Activated CD8-positive, alpha-beta memory T cell treated with anti-CD3 and anti-CD28 coated beads, Interleukin-2, amount 50 U/mL, for 24 hours (primary cell): ENCODE data around the gene B3GALT5.

Experiments used
- DNase-seq: peaks from one replicate; pipeline ENCODE4 v3.0.0-alpha.2; 2020; ENCODE audit errors: extremely low read depth

B3GALT5 gene

DNA sequence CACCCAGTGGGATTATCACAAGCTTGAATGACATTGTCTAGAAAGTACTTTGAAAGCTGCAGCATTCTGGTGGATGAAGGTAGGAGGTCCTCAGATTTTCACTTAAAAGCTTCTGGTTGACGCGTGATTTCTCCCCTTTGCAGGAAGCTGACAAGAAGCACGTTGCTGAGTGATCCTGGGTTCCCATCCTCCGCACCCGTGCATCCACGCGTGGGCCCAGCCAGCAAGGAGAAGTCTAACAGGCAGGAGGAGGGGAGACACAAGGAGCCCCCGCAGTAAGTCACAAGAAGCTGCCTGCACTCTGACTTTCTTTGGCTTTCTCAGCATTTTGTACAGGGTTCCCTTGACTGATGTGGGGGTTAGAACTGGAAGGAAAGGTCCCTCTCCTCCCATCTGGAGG is 7.8 kb upstream of the B3GALT5 start:
- DNase-seq = no peak

DNA sequence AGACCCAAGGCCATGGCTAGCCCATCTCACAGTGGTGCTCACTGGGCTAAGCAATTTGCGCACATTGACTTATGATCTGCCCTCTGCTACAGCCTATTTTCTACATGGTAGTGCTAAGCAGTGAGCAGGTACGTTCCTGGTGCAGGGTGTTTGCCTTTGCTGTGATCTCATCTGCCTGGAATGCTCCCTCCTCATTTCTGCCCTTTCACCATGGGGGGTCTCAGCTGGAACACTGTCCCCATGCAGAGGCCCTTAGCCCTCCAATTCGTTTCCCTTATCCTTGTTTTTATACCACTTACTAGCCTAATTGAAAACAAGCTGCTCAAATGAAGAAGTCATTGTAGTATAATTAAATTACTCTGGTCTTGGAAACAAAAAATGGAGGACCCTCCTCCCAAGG is 2.0 kb upstream of the B3GALT5 start:
- no peak for DNase-seq

DNA sequence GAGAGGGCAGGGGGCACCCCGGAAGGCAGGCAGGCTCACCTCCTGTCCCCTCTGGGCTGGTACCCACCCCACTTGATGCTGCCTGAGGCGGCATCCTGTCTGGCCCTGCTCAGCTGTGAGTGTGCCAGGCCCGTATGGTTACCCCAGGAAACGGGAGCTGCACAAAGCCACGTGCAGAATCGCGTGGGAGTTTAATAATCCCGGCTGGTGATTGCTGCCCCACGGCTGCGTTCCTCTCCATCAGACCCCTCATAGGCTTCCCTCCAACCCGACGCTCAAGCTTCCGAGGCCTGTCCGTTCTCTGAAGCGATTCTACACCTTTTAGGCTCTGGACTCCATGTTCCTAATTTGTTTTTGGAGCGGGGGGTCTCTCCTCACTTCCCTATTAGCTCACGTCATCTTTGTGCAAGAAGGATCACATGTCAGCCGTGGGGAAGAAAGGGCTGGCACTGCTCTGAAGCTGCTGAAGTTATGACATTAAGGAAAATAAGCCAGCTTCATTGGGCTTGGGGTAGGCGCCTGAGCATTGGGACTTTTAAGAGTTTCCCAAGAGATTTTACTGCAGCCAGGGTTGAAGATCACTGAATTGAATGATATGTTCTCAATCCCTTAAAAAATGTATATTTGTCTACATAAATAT is 1.1 kb upstream of the B3GALT5 start:
- no peak for DNase-seq

DNA sequence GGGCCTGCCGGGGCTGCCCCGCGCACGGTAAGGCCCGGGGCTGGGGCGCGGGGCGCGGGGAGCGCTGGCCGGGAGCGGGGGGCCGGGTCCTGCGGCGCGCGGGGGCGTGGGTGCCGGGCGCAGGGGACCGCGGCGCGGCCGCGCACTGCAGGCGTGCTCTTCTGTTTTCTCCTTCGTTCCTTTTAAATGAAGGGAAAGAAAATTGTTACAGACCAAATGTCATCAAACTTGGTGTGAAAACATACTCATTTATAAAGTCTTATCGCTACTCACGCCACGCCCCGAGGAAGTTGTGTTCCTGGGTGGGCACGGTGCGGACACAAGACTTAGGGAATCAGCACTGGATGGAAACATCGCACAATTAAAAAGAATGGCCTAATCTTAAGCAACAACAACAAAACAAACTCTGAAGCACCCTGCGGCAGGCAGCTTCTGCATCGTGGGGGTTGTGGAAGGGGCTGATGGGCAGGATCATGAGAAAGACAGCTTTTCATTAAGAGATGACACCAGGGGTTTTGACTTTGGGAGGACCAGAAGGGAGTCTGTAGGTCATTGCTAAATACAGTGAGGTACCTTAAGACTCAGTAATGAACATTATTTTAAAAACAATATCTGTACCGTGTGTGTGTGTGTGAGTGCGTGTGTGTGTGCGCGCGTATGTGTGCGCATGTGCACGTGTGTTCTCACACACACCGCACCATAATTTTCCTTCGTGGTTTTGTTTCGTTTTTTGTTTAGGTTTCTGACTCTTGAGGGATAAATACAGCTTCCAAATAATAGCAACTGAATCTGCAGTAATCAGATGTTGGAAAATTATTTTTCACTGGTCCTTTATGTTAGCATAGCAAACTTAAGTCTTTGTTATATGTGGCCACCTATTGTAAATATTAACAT is 548 bp downstream of the B3GALT5 start:
- no peak for DNase-seq

DNA sequence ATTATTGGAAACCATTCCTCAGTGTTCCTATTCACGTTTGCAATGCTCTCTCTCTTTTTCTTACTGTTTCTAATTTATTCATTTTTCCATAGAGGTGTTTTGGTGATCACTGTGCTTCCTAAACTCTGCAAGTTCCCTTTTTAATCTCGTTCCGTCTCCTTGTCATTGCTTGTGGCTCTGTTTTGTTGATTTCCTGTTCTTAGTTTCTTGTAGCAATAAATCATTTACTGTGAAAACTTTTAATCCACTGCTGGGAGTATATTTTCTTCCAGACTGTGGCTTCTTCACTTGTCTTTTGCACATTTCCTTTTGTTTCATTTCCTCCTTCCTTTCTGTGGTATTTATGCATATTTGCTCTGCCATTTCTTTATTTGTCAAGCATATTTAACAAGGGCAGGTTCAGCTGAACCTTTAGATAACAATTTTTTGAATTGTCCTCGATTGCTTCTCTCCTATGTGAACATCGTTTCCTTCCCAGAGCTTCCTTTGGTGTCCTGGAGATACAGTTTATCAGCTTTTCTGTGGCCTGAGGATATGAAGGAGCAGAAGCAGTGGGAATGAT is 3.6 kb downstream of the B3GALT5 start:
- no peak for DNase-seq

DNA sequence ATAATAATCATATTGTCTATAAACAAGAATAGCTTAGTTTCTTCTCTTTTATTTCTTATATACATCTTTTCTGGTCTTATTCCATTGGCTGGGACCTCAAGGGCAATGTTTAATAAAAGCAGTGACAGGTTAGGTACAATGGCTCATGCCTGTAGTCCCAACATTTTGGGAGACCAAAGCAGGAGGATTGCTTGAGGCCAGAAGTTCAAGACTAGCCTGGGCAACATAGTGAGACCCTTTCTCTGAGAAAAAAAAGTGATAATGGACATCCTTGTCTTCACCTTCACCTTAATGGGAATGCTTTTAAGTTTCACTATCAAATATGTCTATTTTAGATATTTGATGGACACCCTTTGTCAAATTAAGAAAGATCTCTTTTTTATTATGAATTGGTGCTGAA is 8.1 kb downstream of the B3GALT5 start:
- DNase-seq = no peak

DNA sequence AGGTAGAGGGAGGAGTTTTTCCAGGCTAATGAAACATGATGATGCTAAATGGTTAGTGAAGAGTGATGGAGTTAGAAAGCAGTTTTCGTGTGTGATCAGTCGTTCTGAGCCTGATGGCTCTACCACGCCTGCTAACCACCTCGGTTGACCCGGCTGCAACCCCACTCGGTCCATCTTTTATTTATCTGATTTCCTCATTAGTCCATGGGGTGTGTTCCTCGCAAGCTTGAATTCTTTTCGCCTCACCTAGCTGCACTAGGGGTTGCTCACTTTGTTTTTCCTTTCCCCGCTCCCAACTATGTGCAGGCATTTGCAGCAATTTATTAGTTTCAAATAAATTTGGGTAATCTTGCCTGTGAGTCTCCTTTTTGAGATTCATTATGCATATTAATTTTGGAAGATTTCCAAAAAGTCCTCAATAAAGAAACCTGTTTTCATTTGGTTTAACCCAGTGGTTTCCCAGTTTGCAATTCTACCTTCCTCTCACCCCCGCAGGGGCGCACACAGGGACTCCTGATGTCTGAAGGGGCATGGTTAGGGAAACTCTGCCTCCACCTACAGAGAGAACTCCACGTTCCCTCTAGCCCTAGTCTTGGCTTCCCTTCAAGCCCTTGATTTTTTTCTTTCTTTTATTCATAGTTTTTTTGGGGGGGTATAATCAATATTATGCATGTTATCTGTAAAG is 12.6 kb downstream of the B3GALT5 start:
- no peak for DNase-seq

DNA sequence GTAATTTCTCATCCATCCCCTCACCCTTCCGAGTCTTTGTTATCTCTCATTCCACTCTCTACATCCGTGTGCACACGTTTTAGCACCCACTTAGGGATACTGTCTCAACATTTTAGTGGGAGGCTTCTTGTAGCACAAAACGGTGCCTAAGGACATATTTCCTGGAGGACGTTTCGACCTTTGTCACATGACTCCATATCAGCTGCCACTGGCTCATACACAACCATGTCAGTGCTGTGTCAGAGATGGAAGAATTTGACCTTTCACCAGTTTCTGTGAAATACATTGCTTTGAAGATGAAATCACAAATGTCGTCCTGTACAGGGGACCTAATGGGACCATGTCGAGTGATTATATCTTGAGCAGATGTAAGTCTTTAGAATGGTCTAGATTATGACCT is 15.6 kb downstream of the B3GALT5 start:
- DNase-seq = no peak

DNA sequence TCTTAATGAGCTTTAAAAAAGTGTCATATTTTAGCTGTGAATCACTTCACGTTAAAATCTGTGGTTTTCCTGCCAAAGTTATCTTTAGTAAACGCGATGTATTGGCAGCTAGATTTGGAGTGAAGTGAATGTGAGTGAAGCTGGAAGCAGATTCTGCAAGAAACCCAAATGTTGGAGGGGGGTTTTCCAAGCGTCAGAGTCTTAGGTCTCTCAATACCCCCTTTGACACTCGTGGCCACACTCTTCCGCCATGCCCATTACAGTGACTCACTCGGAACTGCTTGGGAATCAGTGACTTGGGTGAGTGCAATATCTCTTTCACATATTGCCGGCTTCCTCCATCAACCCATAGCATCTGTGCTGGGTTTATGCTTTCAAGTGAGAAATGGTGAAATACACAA is 17.5 kb downstream of the B3GALT5 start:
- no peak for DNase-seq

DNA sequence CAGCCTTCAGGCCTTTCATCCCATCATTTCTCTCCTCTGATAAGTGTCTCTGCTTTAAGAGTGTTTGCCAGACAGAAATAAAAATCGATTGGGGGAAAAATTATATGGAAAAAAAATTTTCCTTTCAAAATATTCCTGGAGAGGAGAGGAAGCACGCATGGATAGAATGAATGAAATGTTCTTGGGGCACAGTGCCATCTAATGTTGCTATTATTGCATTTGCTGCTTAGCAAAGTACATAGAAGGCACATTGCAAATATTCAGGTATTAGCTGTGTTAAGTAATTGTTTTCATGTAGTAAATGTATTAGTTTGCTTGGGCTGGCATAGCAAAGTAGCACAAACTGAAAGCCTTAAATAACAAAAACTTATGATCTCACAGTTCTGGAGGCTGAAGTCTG is 18.1 kb downstream of the B3GALT5 start:
- DNase-seq = no peak

DNA sequence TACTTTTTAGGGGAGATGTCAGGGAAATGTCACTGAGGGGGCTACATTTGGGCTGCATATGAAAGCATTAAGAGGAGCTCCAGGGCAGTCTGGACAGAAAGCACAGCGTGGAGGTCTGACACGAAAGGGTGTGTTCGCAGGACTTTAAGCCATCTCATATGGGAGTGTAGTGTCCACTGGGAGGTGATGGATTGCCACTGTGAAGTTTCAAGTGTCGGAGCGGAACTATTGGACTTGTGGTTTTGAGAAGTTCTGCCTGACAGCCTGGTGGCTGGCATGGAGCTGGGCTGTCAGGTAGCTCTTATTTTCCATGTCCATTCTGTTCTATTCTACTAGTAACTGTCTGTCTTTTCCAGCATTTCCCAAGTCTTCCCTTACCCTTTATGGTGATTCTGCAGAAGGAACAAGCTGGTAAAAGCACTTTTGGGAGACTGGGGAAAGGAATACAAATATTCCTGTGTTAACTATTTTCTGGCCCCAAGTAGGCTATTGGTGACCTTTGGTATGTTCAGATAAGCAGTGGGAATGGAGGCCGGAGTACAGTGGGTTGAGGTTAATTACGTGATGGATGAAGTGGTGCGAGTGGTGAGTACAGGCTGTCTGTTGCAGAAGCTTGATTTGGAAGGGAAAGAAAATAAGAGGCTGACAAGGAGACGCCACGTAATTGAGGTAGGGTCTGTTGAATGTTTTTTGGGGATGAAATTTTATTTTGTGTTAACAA is 19.3 kb downstream of the B3GALT5 start:
- no peak for DNase-seq

DNA sequence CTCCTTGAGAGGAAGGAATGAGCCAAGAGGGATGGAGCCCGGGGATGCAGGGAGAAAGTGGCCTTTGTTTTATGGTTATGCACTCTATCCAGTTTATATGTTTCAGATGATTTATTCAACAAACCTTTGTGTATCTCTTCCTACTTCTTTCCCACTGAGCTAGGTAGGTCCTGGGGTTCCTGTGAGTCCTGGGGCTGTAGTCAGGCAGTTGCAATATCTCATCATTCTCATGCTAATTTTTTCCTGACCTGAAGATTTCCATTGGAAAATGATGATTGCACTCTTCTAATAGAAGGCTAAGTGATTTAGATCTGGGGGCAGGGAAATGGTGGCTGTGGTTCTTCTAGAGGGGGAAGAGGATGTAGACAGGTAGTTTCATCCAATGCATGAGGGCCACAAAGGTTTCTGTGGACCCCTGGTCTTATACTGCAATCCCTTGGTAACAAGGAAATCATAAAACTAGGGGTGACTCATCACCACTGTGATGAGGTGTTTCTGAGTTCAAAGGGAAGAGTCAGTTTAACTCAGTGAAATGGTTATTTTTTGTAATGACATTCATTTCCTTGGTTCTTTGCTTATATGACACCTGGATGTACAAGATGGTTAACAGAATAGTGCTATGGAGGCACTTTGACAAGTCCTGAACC is 20.2 kb downstream of the B3GALT5 start:
- no peak for DNase-seq

DNA sequence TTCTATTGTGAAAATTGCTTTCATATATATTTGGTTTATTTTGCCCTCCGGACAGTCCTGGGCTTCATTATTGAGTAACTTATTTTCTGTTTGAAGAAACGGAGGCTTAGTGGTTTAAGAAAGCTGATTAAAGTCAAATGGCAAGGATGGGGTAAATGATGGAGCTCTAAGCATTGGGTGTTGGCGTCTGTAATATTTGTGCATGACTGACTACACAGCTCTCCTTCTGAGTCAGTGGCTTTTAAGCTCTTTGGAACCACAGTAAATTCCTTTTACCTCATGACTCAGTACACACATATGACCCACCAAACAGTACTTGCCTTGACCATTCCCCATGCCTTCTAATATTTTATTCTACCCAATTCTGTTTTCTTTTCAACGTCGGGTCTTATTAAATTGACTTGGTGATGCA is 21.0 kb downstream of the B3GALT5 start:
- DNase-seq = no peak

DNA sequence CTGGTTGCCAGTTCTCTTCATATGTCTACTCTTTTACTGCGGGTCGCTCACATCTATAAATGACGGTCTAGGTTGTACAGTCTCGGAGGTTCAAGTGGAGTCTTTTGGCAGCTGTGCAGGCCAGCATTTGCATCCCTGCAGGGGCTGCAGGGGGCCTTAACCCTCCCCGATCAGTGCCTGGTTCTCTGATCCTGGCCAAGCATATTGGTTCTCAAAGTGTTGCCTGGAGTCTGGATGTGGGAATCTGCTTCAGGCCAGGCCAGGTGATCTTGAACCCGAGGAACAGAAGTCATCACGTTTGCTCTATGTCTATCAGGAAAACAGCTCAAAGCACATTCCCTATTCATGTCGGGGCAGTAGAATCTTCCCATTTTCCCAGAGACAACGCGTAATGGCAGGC is 21.8 kb downstream of the B3GALT5 start:
- no peak for DNase-seq

DNA sequence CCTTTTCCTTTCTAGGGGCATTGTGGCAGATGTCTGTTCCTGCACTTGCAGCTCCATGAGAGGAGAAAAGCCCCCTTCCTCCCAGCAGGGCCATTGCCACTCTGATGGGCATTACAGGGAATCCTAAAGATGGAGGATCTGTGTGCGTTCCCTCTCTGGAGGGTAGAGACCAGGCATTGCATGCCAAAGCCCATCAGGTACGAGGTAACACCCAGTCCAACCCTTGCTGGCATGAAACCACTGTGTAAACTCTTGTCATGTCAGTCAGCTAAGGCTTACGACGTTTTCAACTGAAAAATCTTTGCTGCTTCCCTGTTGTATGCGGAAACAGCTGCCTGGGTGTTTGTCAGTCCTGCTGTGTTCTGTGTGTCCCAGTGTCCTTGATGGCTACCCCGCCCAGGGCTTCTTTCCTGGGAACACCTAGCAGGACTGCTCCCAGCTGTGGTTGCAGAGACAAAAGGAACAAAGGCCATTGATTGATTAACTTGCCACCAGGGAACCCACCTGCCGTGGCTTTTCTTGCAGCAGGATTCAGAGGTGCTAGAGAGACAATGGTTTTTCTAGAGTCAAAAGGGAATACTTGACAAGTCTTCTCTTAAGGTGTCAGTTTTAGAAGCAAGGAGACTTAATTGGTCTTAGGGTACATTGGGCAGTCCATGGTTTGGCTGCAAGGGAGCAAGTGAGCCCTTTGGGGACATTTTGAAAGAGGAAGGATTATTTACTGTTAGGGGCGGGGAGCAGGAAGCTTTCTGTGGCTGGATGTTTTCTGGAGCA is 24.6 kb downstream of the B3GALT5 start:
- DNase-seq = no peak

DNA sequence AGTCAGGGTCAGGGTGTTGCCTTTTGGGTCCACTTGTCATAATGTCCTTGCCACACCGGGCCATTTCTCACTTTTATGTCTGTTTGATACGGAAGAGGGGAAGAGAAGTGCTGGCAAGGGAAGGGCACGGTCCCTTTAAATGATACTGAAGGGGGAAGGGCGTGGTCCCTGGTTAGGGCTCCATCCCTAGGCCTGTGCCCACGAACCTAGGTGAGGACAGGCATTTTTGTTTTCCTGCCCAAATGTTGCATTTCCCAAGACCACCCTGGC is 25.2 kb downstream of the B3GALT5 start:
- DNase-seq = no peak

DNA sequence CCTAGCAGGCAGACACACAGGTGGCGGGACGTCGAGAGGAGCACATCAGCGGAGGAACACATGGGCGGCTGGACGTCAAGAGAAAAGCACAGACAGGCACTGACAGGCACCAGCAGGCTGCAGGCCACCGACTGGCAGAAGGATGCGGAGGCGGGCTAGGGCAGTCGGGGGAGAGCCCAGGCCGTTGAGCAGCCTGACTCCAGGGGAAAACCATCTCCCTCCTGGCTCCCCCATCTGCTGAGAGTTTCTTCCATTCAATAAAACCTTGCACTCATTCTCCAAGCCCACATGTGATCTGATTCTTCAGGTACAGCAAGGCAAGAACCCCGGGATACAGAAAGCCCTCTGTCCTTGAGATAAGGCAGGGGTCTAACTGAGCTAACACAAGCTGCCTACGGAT is 25.5 kb downstream of the B3GALT5 start:
- DNase-seq = no peak

DNA sequence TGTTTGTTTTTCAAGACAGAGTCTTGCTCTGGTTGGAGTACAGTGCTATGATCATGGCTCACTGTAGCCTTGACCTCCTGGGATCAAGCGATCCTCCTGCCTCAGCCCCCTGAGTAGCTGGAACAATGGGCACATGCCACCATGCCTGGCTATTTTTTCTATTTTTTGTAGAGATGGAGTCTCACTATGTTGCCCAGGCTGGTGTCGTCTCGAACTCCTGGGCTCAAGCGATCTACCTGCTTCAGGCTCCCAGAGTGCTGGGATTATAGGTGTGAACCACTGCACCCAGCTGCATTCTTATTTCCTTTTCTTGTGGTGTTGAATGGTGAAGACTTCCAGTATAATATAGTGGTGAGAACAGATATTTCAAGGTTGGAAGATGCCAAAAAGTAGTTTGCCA is 28.0 kb downstream of the B3GALT5 start:
- no peak for DNase-seq

DNA sequence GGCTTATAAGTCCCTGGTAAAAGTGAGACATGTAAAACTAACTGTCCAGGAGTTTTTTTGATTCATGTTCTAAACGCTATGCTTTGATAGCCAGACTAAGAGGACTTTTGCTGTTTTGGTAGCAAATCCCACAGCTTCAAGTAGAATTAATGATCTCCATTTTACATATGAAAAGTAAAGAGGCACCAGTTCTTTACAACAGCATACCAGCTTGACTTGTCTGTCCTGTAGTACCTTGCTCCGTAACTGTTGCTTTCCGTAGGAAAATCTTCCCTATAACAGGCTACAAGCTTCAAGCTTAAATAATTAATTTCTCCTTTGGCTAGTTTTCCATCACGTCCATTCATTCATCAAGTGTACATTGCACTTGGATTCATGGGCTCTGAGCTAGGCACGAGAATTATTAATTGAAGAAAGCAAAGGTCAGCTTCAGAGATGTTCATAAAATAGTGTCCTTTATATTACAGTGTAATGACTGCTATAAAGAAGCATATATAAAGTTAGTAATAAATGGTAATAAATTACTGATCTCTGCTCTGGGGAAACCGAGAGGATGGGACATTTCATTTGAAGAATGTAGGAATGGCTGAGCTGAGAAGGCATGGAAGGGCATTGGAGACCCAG is 29.2 kb downstream of the B3GALT5 start:
- DNase-seq = no peak

DNA sequence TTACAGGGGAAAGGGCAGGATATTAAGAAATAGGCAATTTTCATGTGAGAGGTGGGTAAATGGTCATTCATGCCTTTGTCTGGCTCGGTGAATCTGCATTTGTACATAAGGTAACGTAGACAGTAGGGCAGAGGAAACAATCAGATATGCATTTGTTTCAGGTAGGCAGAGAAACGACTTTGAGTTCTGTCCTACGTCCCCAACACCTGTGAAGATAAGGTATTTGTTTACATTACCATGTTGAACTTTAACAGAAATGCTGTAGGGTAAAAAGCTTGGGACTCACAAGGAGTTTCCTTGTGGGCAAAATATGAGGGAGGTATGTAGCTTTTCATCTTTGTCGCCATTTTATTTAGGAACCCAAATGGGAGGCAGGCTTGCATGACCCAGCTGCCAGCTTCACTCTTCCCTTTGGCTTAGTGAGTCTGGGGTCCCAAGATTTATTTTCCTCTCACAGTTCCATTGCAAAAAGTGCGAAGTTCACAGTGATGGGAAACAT is 31.4 kb downstream of the B3GALT5 start:
- DNase-seq = no peak
